ENCODE data around the gene MAPK14. TPM values are rescaled to one million over a fixed set of nuclear protein-coding genes. Genes with fewer than 3 reads are reported as not detected.

Gene MAPK14
- total and polyA plus RNA-seq, 9 of the 15 experiments (the other 6 are each of a cell fraction or from before 2014, with no cell fraction given): 8.8 to 62.7 (median 35.5) TPM

DNA sequence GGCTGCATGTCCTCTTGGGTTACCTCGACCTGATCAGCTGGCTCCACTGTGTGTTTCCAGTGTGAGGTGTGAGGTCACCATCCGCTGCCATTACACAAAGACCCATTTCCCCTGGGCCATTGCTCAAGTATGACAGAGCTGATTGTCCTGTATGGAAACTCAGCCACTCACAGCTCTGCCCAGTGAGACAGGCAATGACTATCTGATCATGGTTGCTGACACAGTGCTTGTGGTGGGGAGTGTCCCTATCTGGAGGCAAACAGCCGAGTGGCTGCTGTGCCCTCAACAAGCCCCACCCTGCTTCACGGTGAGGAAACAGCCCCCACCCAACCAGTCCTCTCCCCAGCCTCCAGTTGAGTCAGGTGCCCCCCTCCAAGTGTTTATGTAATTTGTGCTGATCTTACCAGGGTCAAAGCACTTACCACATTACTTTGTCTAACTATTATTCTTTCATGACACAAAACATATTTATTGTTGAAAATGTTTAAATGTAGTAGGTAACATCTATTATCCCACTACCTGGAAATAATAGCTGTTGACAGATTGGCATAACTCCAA, 91.0 kb downstream of the MAPK14 start (continued):
- TF ChIP-seq ARID2 (IDR thresholded peaks at IDR 0.05) (no peak), SMARCA4 (IDR thresholded peaks at IDR 0.05) (peak; percentile 94), ZFP1 (CRISPR knock-in tag; IDR thresholded peaks at IDR 0.05) (no peak), HLTF (IDR thresholded peaks at IDR 0.05) (no peak), KDM4B (IDR thresholded peaks at IDR 0.05; ENCODE audit: borderline replicate concordance in 2 of 2, low read depth in 1 of 2) (peak in 1 of 2 experiments; percentile 76; a peak in 1 of 4 replicates), ZNF589 (CRISPR knock-in tag; IDR thresholded peaks at IDR 0.05; ENCODE audit: low read depth) (peak; percentile 81; the same call in 1 of the 2 replicates), PHB (CRISPR knock-in tag; IDR thresholded peaks at IDR 0.05) (no peak), CXXC5 (CRISPR knock-in tag; IDR thresholded peaks at IDR 0.05) (peak; percentile 54), SREBF2 (CRISPR knock-in tag; IDR thresholded peaks at IDR 0.05) (no peak), MAZ (CRISPR knock-in tag; conservative IDR thresholded peaks at IDR 0.05 in 1 of 2, IDR thresholded peaks at IDR 0.05 in 1 of 2) (peak; percentile 89 to 98), KAT7 (CRISPR knock-in tag; IDR thresholded peaks at IDR 0.05; ENCODE audit: borderline replicate concordance) (0 out of 2 replicates have a peak, but pooled peaks have one; percentile 10), TAL1 (IDR thresholded peaks at IDR 0.05) (peak; percentile 87), BACH1 (tag; IDR thresholded peaks at IDR 0.05) (peak; percentile 96), GTF2E2 (tag; IDR thresholded peaks at IDR 0.05) (0 out of 2 replicates have a peak, but pooled peaks have one; percentile 53), NEUROD1 (IDR thresholded peaks at IDR 0.05; ENCODE audit: borderline replicate concordance, low read depth, low read length, partially characterized antibody) (peak; percentile 86), ESRRB (CRISPR knock-in tag; IDR thresholded peaks at IDR 0.05; ENCODE audit: borderline replicate concordance) (no peak), GATA2 (CRISPR knock-in tag; IDR thresholded peaks at IDR 0.05) (peak; percentile 88), ZNF551 (CRISPR knock-in tag; IDR thresholded peaks at IDR 0.05) (no peak)
- TF ChIP-seq, protein P1, sequence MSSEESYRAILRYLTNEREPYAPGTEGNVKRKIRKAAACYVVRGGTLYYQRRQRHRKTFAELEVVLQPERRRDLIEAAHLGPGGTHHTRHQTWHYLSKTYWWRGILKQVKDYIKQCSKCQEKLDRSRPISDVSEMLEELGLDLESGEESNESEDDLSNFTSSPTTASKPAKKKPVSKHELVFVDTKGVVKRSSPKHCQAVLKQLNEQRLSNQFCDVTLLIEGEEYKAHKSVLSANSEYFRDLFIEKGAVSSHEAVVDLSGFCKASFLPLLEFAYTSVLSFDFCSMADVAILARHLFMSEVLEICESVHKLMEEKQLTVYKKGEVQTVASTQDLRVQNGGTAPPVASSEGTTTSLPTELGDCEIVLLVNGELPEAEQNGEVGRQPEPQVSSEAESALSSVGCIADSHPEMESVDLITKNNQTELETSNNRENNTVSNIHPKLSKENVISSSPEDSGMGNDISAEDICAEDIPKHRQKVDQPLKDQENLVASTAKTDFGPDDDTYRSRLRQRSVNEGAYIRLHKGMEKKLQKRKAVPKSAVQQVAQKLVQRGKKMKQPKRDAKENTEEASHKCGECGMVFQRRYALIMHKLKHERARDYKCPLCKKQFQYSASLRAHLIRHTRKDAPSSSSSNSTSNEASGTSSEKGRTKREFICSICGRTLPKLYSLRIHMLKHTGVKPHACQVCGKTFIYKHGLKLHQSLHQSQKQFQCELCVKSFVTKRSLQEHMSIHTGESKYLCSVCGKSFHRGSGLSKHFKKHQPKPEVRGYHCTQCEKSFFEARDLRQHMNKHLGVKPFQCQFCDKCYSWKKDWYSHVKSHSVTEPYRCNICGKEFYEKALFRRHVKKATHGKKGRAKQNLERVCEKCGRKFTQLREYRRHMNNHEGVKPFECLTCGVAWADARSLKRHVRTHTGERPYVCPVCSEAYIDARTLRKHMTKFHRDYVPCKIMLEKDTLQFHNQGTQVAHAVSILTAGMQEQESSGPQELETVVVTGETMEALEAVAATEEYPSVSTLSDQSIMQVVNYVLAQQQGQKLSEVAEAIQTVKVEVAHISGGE (CRISPR knock-in tag; IDR thresholded peaks at IDR 0.05): peak in 1 of 3 experiments; percentile 70; a peak in 2 of 6 replicates
- TF ChIP-seq, protein P2, sequence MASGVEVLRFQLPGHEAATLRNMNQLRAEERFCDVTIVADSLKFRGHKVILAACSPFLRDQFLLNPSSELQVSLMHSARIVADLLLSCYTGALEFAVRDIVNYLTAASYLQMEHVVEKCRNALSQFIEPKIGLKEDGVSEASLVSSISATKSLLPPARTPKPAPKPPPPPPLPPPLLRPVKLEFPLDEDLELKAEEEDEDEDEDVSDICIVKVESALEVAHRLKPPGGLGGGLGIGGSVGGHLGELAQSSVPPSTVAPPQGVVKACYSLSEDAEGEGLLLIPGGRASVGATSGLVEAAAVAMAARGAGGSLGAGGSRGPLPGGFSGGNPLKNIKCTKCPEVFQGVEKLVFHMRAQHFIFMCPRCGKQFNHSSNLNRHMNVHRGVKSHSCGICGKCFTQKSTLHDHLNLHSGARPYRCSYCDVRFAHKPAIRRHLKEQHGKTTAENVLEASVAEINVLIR (CRISPR knock-in tag; IDR thresholded peaks at IDR 0.05): peak; percentile 68
